Suprapubic skin (tissue), 4 donors: Measurements from ENCODE around the gene ADGRG7. TPM values are rescaled to one million over a fixed set of nuclear protein-coding genes. Genes with fewer than 3 reads are reported as not detected.
"Not testable (repeated sequence)": the region's sequence is repeated elsewhere in the genome, so short reads cannot be mapped to it uniquely, and the experiment has no call there.

Experiments used
- DNase-seq, 2 donors: peaks; one replicate each; pipeline ENCODE4 v3.0.0-alpha.2; 2019; ENCODE audit warnings: low spot score in 2 of 2
- H3K27ac ChIP-seq: fragments of 200-600 bp; sonication (generic); one replicate; pipeline ENCODE4 v1.5.1; 2019
- H3K27me3 ChIP-seq: fragments of 200-600 bp; sonication (generic); one replicate; pipeline ENCODE4 v1.5.1; 2019
- H3K36me3 ChIP-seq: fragments of 200-600 bp; sonication (generic); one replicate; pipeline ENCODE4 v1.5.1; 2019
- H3K4me1 ChIP-seq: fragments of 200-600 bp; sonication (generic); one replicate; pipeline ENCODE4 v1.5.1; 2019
- H3K4me3 ChIP-seq: fragments of 200-600 bp; sonication (generic); one replicate; pipeline ENCODE4 v1.5.1; 2019; ENCODE audit warnings: mild to moderate bottlenecking
- H3K9me3 ChIP-seq: fragments of 200-600 bp; sonication (generic); one replicate; pipeline ENCODE4 v1.5.1; 2019
- EP300 ChIP-seq: sonication (generic); formaldehyde crosslinking; IDR thresholded peaks from one replicate; pipeline ENCODE4 v1.6.1; 2017; ENCODE audit warnings: antibody characterized with exemption
- POLR2A ChIP-seq, 2 donors: fragments of 450-650 bp; IDR thresholded peaks; one replicate each; pipeline ENCODE4 v1.6.1; 2017; ENCODE audit warnings: antibody characterized with exemption in 2 of 2, mild to moderate bottlenecking in 2 of 2, moderate library complexity in 2 of 2
- POLR2AphosphoS5 ChIP-seq, 3 donors: sonication (generic); formaldehyde crosslinking; IDR thresholded peaks; one replicate each; pipeline ENCODE4 v1.6.1; 2017; ENCODE audit warnings: antibody characterized with exemption in 3 of 3
- WGBS: methylation state at CpG from one replicate; pipeline ENCODE4 v1.1.5; 2018; 5-methylcytosine and 5-hydroxymethylcytosine counted together
- total RNA-seq, 4 donors: library from RNA; depleted of rRNA; stranded (reverse); fragments of >200 nt; gene quantifications; one replicate each; pipeline ENCODE4 v1.1.0, GENCODE V29; 2016
- TF ChIP-seq, protein P1 (sequence below), 2 donors: fragments of 200-600 bp in 1 of 2; fragments of 450-650 bp in 1 of 2; sonication (generic) in 1 of 2; IDR thresholded peaks; one replicate each; pipeline ENCODE4 v1.5.1; 2016 to 2019; ENCODE audit warnings: antibody characterized with exemption in 2 of 2, mild to moderate bottlenecking in 1 of 2, moderate library complexity in 1 of 2

ADGRG7 gene
- total RNA-seq, 4 donors from 2014 or later: 0.32 TPM; not detected in 3

DNA sequence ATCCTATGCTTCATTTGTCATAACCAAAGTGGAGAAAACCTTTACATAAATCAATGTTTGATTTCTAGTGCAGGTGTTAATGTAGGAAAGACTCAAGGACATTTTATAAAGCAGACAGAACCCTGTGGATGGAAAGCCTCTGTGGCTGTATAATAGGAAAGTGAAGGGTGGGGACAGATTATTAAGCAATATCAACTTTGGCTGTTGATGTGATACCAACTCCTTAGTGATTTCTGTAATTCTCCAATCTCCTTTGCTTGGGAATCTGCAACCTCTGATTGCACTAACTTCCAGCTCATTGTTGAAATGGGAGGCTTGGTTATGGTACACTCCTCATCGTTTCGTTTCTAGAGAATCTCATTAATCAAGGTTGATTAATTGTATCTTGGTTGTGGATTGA lies 29.3 kb upstream of the ADGRG7 start:
- Histone ChIP-seq H3K36me3 (no peaks in the 10 kb centered on the region), H3K9me3 (no peaks in the 10 kb centered on the region), H3K4me1 (no peaks in the 10 kb centered on the region), H3K4me3 (no peak overlapping the region), H3K27ac (no peak overlapping the region), H3K27me3 (no peaks in the 10 kb centered on the region)
- DNase-seq: no peak
- 64% methylated on average over 2 of the region's 2 CpGs for WGBS
- TF ChIP-seq EP300: no peak
- no peak for TF ChIP-seq POLR2AphosphoS5 (IDR thresholded peaks at IDR 0.05)
- TF ChIP-seq POLR2A (IDR thresholded peaks at IDR 0.05): no peak
- TF ChIP-seq, protein P1, sequence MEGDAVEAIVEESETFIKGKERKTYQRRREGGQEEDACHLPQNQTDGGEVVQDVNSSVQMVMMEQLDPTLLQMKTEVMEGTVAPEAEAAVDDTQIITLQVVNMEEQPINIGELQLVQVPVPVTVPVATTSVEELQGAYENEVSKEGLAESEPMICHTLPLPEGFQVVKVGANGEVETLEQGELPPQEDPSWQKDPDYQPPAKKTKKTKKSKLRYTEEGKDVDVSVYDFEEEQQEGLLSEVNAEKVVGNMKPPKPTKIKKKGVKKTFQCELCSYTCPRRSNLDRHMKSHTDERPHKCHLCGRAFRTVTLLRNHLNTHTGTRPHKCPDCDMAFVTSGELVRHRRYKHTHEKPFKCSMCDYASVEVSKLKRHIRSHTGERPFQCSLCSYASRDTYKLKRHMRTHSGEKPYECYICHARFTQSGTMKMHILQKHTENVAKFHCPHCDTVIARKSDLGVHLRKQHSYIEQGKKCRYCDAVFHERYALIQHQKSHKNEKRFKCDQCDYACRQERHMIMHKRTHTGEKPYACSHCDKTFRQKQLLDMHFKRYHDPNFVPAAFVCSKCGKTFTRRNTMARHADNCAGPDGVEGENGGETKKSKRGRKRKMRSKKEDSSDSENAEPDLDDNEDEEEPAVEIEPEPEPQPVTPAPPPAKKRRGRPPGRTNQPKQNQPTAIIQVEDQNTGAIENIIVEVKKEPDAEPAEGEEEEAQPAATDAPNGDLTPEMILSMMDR (IDR thresholded peaks at IDR 0.05): no peak

DNA sequence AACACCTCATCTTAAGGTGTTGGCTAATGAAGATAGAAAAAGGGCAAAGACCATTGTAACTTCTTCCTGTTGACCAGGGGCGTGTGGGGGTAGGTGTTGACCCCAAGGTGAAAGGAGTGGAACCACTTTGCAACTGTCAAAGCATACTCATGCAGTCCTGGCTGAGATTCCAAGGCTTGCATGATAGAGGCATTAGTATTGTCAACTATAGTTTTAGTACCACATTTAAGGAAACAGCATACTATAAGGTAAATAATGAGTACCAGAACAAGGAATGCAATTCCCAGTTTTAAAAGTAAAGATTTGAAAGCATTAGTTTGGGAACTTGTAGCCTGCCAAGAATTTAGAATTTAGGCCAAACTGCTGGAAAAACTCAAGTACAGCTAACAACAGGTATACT lies 27.8 kb upstream of the ADGRG7 start:
- DNase-seq: no peak
- Histone ChIP-seq H3K9me3 (no peaks in the 10 kb centered on the region), H3K4me3 (no peak overlapping the region), H3K4me1 (no peaks in the 10 kb centered on the region), H3K36me3 (no peaks in the 10 kb centered on the region), H3K27me3 (no peaks in the 10 kb centered on the region), H3K27ac (no peak overlapping the region)
- 92% methylated on average over 1 of the region's 1 CpG for WGBS
- TF ChIP-seq, protein P1 (IDR thresholded peaks at IDR 0.05): no peak
- TF ChIP-seq POLR2A (IDR thresholded peaks at IDR 0.05) (no peak), POLR2AphosphoS5 (IDR thresholded peaks at IDR 0.05) (no peak), EP300 (no peak)

DNA sequence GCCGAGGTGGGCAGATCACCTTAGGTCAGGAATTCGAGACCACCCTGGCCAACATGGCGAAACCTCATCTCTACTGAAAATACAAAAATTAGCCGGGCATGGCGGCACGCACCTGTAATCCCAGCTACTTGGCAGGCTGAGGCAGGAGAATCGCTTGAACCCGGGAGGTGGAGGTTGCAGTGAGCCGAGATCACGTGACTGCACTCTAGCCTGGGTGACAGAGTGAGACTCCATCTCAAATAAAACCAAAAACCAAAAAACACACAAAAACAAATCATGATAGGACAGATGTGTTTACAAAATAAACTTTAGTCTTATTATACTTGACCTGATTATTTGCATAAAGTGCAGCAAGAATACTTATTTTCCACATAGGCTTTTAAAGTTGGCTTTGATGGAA lies 27.2 kb upstream of the ADGRG7 start:
- not testable (repeated sequence) for DNase-seq, H3K9me3 ChIP-seq, H3K36me3 ChIP-seq, H3K27me3 ChIP-seq, H3K4me1 ChIP-seq, H3K27ac ChIP-seq, H3K4me3 ChIP-seq
- WGBS: 93% methylated on average over 10 of the region's 10 CpGs

DNA sequence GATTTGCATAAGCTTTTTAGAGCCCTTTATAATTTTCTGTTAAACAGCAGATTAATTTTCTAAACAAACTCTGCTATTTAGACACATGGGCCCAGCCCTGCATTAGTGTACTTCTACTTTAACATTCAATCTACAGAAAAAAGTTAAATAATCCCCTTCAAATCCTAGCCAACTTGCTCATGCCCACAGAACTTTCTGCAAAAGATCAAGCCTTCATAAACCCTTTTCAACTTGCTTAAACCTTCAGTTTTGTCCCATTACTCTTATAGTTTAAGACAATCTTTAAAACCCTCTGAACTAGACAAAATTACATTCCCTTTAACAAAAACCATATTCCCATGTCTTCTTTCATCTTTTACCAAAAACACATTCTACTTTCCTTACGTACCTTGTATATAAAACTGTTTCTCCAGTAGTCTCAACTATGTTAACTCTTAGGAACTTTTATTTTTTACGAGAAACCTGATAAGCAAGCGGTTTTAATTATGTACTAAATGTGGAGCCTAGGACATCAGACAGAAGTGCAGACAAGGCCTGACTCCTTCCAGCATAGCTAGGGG lies 25.2 kb upstream of the ADGRG7 start:
- Histone ChIP-seq H3K27ac (no peak overlapping the region), H3K4me3 (no peak overlapping the region), H3K9me3 (no peaks in the 10 kb centered on the region), H3K27me3 (no peaks in the 10 kb centered on the region), H3K4me1 (no peaks in the 10 kb centered on the region), H3K36me3 (no peaks in the 10 kb centered on the region)
- DNase-seq: no peak
- TF ChIP-seq EP300 (no peak), POLR2AphosphoS5 (IDR thresholded peaks at IDR 0.05) (no peak), POLR2A (IDR thresholded peaks at IDR 0.05) (no peak)
- TF ChIP-seq, protein P1 (IDR thresholded peaks at IDR 0.05): no peak
- 90% methylated on average over 3 of the region's 3 CpGs for WGBS

DNA sequence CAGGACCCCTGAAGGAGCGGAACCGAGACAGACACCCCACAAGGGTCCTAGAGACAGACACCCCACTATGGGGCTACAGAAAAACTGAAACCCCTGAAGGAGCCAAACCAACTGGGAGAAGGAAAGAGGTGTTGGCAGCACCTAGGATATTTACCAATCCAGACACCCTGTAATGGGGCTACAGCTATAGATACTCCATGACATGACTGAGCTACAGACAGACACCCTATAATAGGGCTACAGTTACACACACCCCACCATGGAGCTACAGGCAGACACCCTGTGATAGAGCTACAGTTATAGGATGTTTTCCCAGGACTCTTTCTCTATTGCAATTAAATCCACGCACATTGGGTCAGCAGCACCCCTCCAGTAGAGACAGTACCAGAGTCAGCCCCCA lies 22.6 kb upstream of the ADGRG7 start:
- 100% methylated on average over 3 of the region's 3 CpGs for WGBS
- Histone ChIP-seq H3K4me3 (no peak overlapping the region), H3K27ac (no peak overlapping the region), H3K27me3 (no peaks in the 10 kb centered on the region), H3K36me3 (no peaks in the 10 kb centered on the region), H3K4me1 (peaks cover 3% of the 10 kb centered on the region), H3K9me3 (no peaks in the 10 kb centered on the region)
- DNase-seq: no peak
- TF ChIP-seq POLR2AphosphoS5 (IDR thresholded peaks at IDR 0.05): no peak
- no peak for TF ChIP-seq POLR2A (IDR thresholded peaks at IDR 0.05)
- TF ChIP-seq EP300: no peak
- TF ChIP-seq, protein P1 (IDR thresholded peaks at IDR 0.05): no peak

DNA sequence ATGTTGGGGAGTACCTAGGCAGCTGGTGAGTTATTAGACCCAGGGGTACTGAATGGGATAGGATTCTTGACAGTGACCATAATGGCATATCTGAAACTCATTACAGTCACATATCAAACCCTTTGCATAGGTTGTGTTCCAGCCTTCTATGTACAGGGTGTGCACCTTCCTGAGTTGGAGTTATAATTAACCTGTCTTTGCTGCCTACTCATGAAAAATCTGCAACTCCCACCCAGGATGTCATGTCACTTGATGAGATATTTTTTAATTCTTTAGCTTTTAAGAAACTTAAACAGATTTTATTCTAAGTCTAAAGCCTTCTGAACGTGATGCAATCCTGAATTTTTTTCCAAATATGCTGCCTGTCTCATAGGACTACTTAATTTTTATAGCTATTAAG lies 21.1 kb upstream of the ADGRG7 start:
- Histone ChIP-seq H3K4me3 (no peak overlapping the region), H3K36me3 (no peaks in the 10 kb centered on the region), H3K27ac (no peak overlapping the region), H3K9me3 (no peaks in the 10 kb centered on the region), H3K4me1 (peaks cover 3% of the 10 kb centered on the region), H3K27me3 (no peaks in the 10 kb centered on the region)
- TF ChIP-seq, protein P1 (IDR thresholded peaks at IDR 0.05): no peak
- TF ChIP-seq POLR2A (IDR thresholded peaks at IDR 0.05) (no peak), POLR2AphosphoS5 (IDR thresholded peaks at IDR 0.05) (no peak), EP300 (no peak)
- DNase-seq: no peak
- WGBS: 83% methylated on average over 1 of the region's 1 CpG
